CD4-positive, alpha-beta T cell treated with Interleukin-17A for 4 hours (primary cell): Measurements from ENCODE around the gene ZNRF4.
"Not testable (repeated sequence)": the region's sequence is repeated elsewhere in the genome, so short reads cannot be mapped to it uniquely, and the experiment has no call there.

Source experiments
- DNase-seq: peaks from one replicate; pipeline ENCODE4 v3.0.0-alpha.2; 2020; ENCODE audit warnings: mixed read lengths

Gene ZNRF4, protein sequence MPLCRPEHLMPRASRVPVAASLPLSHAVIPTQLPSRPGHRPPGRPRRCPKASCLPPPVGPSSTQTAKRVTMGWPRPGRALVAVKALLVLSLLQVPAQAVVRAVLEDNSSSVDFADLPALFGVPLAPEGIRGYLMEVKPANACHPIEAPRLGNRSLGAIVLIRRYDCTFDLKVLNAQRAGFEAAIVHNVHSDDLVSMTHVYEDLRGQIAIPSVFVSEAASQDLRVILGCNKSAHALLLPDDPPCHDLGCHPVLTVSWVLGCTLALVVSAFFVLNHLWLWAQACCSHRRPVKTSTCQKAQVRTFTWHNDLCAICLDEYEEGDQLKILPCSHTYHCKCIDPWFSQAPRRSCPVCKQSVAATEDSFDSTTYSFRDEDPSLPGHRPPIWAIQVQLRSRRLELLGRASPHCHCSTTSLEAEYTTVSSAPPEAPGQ

DNA sequence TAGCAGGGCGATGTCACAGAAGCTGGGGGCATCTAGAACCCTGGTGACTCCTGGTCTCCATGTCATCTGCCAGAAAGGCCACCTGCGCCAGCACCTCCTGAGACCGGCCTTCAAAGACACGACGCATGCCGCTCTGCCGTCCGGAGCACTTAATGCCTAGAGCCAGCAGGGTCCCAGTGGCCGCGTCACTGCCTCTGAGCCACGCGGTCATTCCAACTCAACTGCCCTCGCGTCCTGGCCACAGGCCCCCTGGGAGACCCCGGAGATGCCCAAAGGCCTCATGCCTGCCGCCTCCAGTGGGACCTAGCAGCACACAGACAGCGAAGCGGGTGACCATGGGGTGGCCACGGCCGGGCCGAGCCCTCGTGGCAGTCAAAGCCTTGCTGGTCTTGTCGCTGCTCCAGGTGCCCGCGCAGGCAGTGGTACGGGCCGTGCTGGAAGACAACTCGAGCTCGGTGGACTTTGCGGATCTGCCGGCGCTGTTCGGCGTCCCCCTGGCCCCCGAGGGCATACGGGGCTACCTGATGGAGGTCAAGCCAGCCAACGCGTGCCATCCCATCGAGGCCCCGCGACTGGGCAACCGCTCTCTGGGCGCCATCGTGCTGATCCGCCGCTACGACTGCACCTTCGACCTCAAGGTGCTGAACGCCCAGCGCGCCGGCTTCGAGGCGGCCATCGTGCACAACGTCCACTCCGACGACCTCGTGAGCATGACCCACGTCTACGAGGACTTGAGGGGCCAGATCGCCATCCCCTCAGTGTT, at the start of gene ZNRF4:
Gene ZNRF4 (plus strand): TSS at position 51 of the 763 bp plus-strand sequence. CDS start 75 bp downstream, at position 126.
- DNase-seq = no peak

DNA sequence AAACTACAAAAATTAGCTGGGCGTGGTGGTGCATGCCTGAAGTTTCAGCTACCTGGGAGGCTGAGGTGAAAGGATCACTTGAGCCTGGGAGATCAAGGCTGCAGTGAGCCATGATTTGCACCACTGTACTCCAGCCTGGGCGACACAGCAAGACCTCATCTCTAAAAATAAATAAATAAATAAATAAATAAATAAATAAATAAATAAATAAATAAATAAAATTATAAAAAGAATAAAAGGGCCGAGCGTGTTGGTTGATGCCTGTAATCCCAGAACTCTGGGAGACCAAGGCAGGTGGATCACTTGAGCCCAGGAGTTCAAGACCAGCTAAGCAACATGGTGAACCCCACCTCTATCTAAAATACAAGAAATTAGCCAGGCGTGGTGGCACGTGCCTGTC, 49.0 kb upstream of the ZNRF4 start:
- not testable (repeated sequence) for DNase-seq

- no peak for DNase-seq
These were observed 48.4 kb upstream of the ZNRF4 start for GRCh38 chr19:5406816-5407215.

DNA sequence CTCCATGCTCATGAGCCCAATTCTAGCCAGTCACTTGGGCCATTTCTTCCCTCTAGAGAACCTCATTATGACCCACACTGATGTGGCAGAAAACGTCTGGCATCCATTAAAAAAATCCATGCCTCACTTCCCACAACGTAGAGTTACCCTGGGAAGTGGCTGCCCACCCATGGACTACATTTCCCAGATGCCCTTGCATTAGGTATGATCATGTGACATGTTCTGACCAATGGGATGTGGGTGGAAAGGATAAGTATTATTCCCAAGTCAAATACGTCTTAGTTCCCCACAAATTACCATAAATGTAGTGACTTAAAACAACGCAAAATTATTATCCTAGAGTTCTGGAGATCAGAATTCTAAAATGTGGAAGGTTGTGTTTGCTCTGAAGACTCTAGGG, 47.9 kb upstream of the ZNRF4 start:
- DNase-seq = no peak

DNA sequence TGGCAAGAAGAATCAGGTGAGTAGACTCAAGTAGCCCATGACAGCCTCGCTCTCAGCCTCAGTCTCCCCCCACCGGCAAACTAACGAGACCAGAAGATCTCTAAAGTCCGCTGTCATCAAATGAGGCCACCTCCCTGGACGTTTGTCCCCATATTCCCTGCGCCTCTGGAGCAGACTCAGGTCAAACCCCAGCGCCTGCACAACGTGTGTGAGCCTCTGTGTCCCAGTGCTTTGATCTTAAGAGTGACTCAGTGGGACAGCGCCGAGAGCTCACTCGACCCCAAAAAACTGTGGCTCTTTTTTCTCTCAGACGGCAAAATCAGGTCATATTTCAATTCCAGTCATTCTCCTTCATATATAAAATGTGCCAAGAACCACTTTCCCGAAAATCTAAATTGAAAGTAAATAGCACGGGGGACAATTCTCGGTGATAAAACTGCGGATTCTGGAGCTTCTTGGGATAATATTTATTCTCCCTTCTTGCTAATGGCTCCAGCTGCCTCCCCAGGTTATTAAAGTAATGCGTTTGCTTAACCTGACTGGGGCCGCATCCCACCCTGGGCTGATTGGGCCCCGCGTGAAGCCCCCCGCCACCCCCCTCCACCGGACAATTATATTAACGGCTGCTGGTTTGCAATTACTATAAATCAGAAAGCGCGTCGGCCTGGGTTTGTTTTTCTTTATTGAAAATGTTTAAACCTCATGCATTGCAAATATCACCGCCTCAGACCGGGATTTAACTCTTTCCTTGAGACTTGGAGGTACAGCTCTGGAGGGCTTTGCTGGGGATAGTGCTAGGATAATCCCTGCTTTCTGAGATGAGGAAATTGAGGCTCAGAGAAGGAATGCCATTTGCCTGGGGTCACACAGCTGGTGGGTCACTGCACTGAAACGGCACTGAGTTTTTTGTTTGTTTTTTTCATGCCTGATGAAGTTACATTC, 37.5 kb upstream of the ZNRF4 start:
- DNase-seq = no peak

DNA sequence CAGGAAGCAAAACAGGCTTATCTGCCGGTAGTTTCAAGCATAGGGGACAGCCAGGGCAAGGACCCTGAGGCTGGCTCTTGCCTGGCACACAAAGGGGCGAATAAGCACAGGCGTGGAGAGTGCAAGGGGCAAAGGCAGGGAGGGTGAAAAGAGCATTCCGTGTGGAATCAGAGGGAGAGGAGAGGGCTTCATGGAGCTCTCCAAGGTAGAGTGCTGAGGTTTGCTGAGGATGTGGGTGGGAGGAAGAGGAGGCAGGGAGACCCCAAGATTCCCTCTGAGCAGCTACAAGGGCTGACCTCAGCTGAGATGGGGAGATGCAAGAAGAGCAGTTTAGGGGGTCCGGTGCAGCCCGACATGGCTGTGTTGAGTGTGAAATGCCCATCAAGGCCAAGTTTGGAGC, 36.5 kb upstream of the ZNRF4 start:
- DNase-seq = no peak

DNA sequence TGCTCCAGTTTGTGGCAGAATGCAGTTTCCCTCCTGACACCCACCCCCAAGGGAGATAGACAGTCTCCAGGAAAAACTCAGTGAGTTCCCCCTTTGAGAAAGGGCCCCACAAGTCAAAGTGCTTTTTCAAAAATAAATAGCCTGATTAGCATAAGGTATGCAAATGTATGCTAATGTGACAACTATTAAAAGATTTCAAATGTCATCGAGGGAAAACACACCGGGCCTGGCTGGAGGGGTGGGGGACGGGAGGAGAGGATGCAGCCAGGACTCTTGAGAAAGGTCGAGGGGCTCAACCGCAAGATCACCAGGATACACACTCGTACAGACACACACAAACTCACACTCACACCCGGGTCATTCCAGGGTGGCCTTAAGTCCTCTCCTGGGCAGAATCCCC, 34.3 kb upstream of the ZNRF4 start:
- no peak for DNase-seq

DNA sequence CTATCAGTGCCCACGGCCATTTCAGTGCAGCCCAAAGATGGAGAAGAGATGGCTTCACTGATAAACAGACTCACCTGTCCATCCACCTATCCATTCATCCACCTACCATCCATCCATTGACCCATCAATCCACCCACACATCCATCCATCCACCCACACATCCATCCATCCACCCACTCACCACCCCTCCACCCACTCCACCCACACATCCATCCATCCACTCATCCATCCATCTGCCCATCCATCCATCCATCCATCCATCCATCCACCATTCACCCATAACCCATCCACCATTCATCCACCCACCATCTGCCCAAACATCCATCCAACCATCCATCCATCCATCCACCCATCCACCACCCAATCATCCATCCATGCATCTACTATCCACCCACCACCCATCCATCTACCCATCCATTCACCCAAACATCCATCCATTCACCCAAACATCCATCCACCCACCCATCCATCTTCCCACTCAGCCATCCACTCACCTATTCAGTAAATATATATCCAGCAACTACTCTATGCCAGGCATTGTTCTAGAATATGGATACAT, 31.6 kb upstream of the ZNRF4 start:
- DNase-seq = no peak

GRCh38 chr19:5424192-5424973, 30.8 kb upstream of the ZNRF4 start:
- no peak for DNase-seq

- no peak for DNase-seq
These were observed 30.0 kb upstream of the ZNRF4 start for GRCh38 chr19:5425260-5425659.

DNA sequence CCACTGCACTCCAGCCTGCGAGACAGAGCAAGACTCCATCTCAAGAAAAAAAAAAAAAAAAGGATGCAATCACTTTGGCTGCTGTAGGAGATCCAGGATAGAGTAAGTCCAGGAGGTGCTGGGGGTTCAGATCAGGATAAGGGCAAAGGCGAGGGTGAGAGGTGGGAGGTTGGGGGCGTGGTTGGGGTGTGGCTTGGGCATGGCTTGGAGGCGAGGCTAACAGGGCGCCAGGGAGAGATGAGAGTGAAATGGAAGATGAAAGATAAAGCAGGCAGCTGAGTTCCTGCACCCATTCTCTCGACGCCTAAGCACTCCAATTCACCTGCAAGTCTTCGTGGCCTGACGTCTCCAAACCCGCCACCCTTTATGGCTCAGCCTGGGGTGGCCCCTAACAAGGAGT, 25.0 kb upstream of the ZNRF4 start:
- no peak for DNase-seq

- no peak for DNase-seq
These were observed 22.5 kb upstream of the ZNRF4 start for GRCh38 chr19:5432687-5433086.

- DNase-seq = no peak
These were observed 20.8 kb upstream of the ZNRF4 start for GRCh38 chr19:5434351-5434917.

DNA sequence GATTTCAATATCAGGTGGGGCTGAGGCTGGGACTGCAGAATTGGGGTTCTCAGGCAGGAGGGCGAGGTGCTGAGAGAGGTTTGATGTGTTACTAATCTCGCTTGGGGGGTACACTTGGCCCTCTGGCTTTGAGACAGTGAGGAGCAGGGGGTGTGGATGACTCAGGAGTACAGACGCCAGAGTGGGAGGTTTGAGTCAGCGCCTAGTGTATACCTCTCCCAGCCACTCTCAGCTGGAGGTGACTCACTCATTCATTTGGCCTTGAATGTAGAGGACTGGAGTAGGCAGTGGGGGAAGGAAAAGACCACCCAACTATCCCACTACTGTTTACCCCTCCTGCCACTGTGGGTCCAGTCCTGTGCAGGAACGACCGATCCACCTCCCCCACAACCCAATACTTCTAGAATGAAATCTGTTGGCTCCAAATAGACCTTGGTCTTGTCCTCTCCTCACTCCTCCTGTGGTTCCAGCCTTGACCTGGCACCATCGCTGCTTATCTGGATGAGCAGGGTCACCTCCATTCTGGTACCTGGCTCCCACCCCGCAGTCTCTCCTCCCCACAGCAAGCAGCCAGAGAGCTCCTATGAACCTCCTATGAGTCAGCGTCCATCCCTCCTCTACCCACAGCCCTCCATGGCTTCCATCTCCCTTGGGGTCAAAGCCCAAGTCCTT, 20.1 kb upstream of the ZNRF4 start:
- DNase-seq = no peak

DNA sequence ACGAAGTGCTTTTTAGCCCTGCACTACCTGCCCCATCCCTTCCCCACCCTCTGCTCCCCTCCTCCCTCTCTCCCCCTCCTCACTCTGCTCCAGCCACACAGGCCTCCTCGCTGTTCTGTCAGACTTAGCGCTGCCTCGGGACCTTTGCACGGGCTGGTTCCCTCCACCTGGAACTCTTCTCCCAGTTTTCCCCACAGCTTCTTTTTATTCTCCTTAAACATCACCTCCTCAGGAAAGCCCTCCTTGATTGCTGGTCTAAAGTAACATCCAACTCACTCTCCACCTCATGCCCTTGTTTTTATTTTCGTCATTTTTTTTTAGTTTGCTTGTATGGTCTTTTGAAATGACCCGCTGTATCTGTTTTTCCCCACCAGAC, 19.6 kb upstream of the ZNRF4 start:
- no peak for DNase-seq

- no peak for DNase-seq
These were observed 18.9 kb upstream of the ZNRF4 start for GRCh38 chr19:5436106-5436947.

DNA sequence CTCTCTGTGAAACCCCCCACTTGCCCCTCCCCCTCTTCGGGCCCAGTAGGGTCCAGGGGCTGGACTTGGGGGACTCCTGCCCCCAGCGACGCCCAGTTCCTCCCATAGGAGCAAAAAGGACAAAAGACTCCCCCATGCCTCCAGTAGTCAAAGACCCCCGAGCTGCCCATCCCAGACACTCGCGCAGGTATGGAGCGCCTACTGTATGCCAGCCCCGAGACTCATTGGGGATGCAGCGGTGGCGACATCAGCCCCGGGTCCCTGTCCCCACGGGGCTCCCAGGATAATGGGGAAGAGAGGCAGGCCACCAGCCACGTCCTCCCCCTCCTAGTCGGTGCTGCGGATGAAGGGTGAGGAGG, 18.3 kb upstream of the ZNRF4 start:
- DNase-seq = no peak

DNA sequence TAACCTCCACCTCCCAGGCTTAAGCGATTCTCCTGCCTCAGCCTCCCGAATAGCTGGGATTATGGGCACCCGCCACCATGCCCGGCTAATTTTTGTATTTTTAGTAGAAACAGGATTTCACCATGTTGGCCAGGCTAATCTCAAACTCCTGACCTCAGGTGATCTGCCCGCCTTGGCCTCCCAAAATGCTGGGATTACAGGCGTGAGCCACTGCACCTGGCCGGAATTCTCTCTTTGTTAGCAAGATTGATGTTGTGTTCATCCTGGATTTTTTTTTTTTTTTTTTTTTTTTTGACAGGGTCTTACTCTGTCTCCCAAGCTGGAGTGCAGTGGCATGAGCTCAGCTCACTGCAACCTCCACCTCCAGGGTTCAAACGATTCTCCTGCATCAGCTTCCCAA, 16.5 kb upstream of the ZNRF4 start:
- DNase-seq = not testable (repeated sequence)

DNA sequence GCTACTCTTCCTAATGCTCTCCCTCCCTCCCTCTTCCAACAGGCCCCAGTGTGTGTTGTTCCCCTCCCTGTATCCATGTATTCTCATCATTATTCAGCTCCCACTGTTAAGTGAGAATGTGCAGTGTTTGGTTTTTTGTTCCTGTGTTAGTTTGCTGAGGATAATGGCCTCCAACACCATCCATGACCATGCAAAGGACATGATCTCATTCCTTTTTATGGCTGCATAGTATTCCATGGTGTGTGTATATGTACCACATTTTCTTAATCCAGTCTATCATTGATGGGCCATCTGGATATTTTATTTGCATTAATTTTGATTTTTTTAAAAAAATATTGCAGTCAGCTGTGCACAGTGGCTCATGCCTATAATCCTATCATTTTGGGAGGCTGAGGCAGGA, 15.8 kb upstream of the ZNRF4 start:
- DNase-seq = no peak

DNA sequence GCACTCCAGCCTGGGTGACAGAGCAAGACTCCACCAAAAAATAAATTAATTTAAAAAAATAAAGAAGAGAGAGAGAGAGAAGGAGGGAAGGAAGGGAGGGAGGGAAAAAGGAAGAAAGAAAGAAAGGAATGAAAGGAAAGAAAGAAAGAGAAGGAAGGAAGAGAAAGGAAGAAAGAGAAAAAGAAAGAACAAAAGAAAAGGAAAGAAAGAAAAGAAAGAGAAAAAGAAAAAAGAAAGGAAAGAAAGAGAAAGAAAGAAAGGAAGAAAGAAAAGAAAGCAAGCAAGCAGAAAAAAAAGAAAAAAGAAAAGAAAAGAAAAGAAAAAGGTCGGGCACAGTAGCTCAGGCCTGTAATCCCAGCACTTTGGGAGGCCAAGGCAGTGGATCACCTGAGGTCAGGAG, 14.9 kb upstream of the ZNRF4 start:
- DNase-seq = no peak
